Osteocyte (in vitro differentiated cells): ENCODE measurements around the gene ATP6V1G2. TPM values are rescaled to one million over a fixed set of nuclear protein-coding genes. Genes with fewer than 3 reads are reported as not detected.

Experiments used
- DNase-seq: peaks from one replicate; pipeline ENCODE4 v3.0.0; 2021; ENCODE audit warnings: mixed read lengths; ENCODE audit not compliant: unreplicated experiment; ENCODE audit errors: extremely low spot score
- H3K27ac Mint-ChIP-seq: one replicate; pipeline ENCODE4 v1.8.0; 2021; ENCODE audit warnings: mild to moderate bottlenecking, mixed read lengths; ENCODE audit not compliant: unreplicated experiment
- H3K27me3 Mint-ChIP-seq: one replicate; pipeline ENCODE4 v1.8.0; 2021; ENCODE audit warnings: mixed read lengths; ENCODE audit not compliant: unreplicated experiment
- H3K36me3 Mint-ChIP-seq: one replicate; pipeline ENCODE4 v1.8.0; 2021; ENCODE audit warnings: mixed read lengths; ENCODE audit not compliant: unreplicated experiment
- H3K4me1 Mint-ChIP-seq: one replicate; pipeline ENCODE4 v1.8.0; 2021; ENCODE audit warnings: mixed read lengths; ENCODE audit not compliant: unreplicated experiment
- H3K4me3 Mint-ChIP-seq: one replicate; pipeline ENCODE4 v1.8.0; 2021; ENCODE audit warnings: mild to moderate bottlenecking, moderate library complexity, mixed read lengths; ENCODE audit not compliant: unreplicated experiment
- H3K9me3 Mint-ChIP-seq: one replicate; pipeline ENCODE4 v1.8.0; 2021; ENCODE audit warnings: mixed read lengths; ENCODE audit not compliant: unreplicated experiment
- CTCF ChIP-seq: fragments of 200-600 bp; sonication (generic); IDR thresholded peaks from 2 replicates; pipeline ENCODE4 v1.5.0; 2021; ENCODE audit warnings: antibody characterized with exemption, mild to moderate bottlenecking, moderate library complexity
- total RNA-seq: library from RNA; stranded (reverse); gene quantifications from 2 replicates; pipeline ENCODE4 v1.2.1, GENCODE V29; 2021

The ATP6V1G2 gene
- total RNA-seq, 1 donor from 2014 or later = 9.0 TPM

GRCh38 chr6:31586599-31587281, 40.3 kb upstream of the ATP6V1G2 start:
- Mint-ChIP-seq H3K27ac (no peak overlapping the region), H3K36me3 (no peaks in the 10 kb centered on the region), H3K9me3 (no peaks in the 10 kb centered on the region), H3K4me3 (no peak overlapping the region), H3K27me3 (no peaks in the 10 kb centered on the region), H3K4me1 (peaks cover 2% of the 10 kb centered on the region)
- DNase-seq = no peak
- TF ChIP-seq CTCF = no peak

GRCh38 chr6:31586008-31586407, 39.6 kb upstream of the ATP6V1G2 start, which contains the start of gene LST1:
Gene LST1 (plus strand): TSS chr6:31586277. CDS start chr6:31587300, 1,023 bp downstream.
- TF ChIP-seq CTCF = no peak
- Mint-ChIP-seq H3K4me3 (no peak within 1 kb of the TSS), H3K36me3 (no peaks in the 10 kb centered on the region), H3K27me3 (no peaks in the 10 kb centered on the region), H3K27ac (no peak within 1 kb of the TSS), H3K9me3 (no peaks in the 10 kb centered on the region), H3K4me1 (peaks cover 9% of the 10 kb centered on the region)
- no peak for DNase-seq

GRCh38 chr6:31585491-31585890, 39.1 kb upstream of the ATP6V1G2 start:
- Mint-ChIP-seq H3K4me1 (peaks cover 11% of the 10 kb centered on the region), H3K27me3 (no peaks in the 10 kb centered on the region), H3K9me3 (no peaks in the 10 kb centered on the region), H3K36me3 (no peaks in the 10 kb centered on the region), H3K27ac (no peak overlapping the region), H3K4me3 (no peak overlapping the region)
- peak; percentile 40 for TF ChIP-seq CTCF
- DNase-seq = no peak

- Mint-ChIP-seq H3K4me3 (peak within 1 kb of the TSS; percentile 96), H3K36me3 (no peaks in the 10 kb centered on the region), H3K4me1 (peaks cover 16% of the 10 kb centered on the region), H3K27me3 (no peaks in the 10 kb centered on the region), H3K27ac (peak within 1 kb of the TSS; percentile 90), H3K9me3 (no peaks in the 10 kb centered on the region)
- no peak for DNase-seq
- no peak for TF ChIP-seq CTCF
Observed at GRCh38 chr6:31582230-31582643, 35.8 kb upstream of the ATP6V1G2 start, which contains the start of gene LTB. Gene LTB (minus strand): TSS chr6:31582424. CDS start chr6:31582417, 7 bp downstream.

- no peak for TF ChIP-seq CTCF
- no peaks in the 10 kb centered on the region for H3K9me3 Mint-ChIP-seq
- H3K4me1 Mint-ChIP-seq = peaks cover 16% of the 10 kb centered on the region
Observed at GRCh38 chr6:31581434-31582229, 35.2 kb upstream of the ATP6V1G2 start.

More at GRCh38 chr6:31581434-31582229, 35.2 kb upstream of the ATP6V1G2 start:
- Mint-ChIP-seq H3K4me3 (peak overlapping the region; percentile 96), H3K27ac (peak overlapping the region; percentile 90), H3K27me3 (no peaks in the 10 kb centered on the region), H3K36me3 (no peaks in the 10 kb centered on the region)
- DNase-seq = no peak
